T-helper 2 cell treated with Interferon-gamma antibody and Interleukin-4, amounts not matched to agents 5 μg/mL and 100 μg/mL, for 36 hours (primary cell): ENCODE results near the gene AARSD1.
A peak's percentile ranks its signal among the peaks of the same experiment; 100 is the strongest.
"Not testable (repeated sequence)": the region's sequence is repeated elsewhere in the genome, so short reads cannot be mapped to it uniquely, and the experiment has no call there.

Source experiments
- DNase-seq: peaks from one replicate; pipeline ENCODE4 v3.0.0; 2021; ENCODE audit warnings: low spot score
- H3K27ac Mint-ChIP-seq: one replicate; pipeline ENCODE4 v1.8.0; 2021; ENCODE audit warnings: mild to moderate bottlenecking, mixed read lengths
- H3K27me3 Mint-ChIP-seq: one replicate; pipeline ENCODE4 v1.8.0; 2021; ENCODE audit warnings: low read depth, mixed read lengths
- H3K36me3 Mint-ChIP-seq: one replicate; pipeline ENCODE4 v1.8.0; 2021; ENCODE audit warnings: low read depth, mixed read lengths
- H3K4me1 Mint-ChIP-seq: one replicate; pipeline ENCODE4 v1.8.0; 2021; ENCODE audit warnings: low read depth, mixed read lengths
- H3K4me3 Mint-ChIP-seq: one replicate; pipeline ENCODE4 v1.8.0; 2022; ENCODE audit warnings: mild to moderate bottlenecking, moderate library complexity, mixed read lengths
- H3K9me3 Mint-ChIP-seq: one replicate; pipeline ENCODE4 v1.8.0; 2021; ENCODE audit warnings: mixed read lengths

AARSD1 gene, protein sequence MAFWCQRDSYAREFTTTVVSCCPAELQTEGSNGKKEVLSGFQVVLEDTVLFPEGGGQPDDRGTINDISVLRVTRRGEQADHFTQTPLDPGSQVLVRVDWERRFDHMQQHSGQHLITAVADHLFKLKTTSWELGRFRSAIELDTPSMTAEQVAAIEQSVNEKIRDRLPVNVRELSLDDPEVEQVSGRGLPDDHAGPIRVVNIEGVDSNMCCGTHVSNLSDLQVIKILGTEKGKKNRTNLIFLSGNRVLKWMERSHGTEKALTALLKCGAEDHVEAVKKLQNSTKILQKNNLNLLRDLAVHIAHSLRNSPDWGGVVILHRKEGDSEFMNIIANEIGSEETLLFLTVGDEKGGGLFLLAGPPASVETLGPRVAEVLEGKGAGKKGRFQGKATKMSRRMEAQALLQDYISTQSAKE

DNA sequence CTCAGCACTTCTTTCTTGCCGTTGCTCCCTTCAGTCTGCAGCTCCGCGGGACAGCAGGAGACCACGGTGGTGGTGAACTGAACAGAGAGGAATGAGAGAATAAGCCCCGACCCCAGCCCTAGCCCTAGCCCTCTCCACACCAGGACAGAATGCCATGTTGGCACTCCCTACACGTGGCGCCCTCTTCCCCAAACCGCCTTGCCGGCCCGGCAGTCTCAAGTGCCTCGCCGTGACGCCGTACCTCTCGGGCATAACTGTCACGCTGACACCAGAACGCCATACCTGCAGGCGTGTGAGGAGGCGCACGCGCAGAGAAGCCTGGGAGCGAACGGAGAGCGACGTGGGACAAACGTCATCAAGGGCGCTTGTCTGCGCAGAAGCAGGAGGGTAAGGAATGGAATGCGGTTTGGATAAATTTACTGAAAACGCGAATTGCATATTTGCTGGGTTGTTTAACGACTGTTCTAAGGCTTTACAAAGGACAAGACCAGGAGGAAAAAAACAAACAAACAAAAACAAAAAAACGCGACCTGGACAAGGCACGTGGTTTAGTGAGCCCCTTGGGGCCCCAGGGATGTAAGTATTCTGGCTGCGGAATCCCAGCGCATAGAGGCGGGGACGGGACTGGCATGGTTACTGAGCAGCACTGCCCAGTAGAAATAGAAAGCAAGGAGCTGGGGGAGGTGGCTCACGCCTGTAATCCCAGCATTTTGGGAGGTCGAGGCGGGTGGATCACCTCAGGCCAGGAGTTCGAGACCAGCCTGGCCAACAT, at the start of gene AARSD1:
Gene AARSD1, minus strand, starts transcription at position 294 of the 772 bp plus-strand sequence. Its CDS starts 14 bp downstream, at position 280.
- peaks cover 29% of the 10 kb centered on the region for H3K36me3 Mint-ChIP-seq
- peak within 1 kb of the TSS; percentile 99 for H3K4me3 Mint-ChIP-seq
- peak within 1 kb of the TSS; percentile 98 for H3K27ac Mint-ChIP-seq
- peak; percentile 92 for DNase-seq
- peaks cover 2% of the 10 kb centered on the region for H3K27me3 Mint-ChIP-seq
- H3K9me3 Mint-ChIP-seq: no peaks in the 10 kb centered on the region
- H3K4me1 Mint-ChIP-seq: peaks cover 10% of the 10 kb centered on the region

DNA sequence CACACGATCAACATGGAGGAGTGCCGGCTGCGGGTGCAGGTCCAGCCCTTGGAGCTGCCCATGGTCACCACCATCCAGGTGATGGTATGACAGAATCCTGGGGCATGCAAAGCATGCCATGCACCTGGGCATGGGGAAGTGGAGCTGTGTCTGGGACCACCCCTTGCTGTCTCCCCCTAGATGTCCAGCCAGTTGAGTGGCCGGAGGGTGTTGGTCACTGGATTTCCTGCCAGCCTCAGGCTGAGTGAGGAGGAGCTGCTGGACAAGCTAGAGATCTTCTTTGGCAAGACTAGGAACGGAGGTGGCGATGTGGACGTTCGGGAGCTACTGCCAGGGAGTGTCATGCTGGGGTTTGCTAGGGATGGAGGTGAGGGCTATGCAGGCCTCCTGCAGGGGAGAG, 49.0 kb upstream of the AARSD1 start:
- Mint-ChIP-seq H3K27me3 (no peaks in the 10 kb centered on the region), H3K4me1 (peaks cover 9% of the 10 kb centered on the region), H3K9me3 (no peaks in the 10 kb centered on the region), H3K4me3 (no peak overlapping the region), H3K36me3 (peaks cover 33% of the 10 kb centered on the region), H3K27ac (no peak overlapping the region)
- DNase-seq: no peak

DNA sequence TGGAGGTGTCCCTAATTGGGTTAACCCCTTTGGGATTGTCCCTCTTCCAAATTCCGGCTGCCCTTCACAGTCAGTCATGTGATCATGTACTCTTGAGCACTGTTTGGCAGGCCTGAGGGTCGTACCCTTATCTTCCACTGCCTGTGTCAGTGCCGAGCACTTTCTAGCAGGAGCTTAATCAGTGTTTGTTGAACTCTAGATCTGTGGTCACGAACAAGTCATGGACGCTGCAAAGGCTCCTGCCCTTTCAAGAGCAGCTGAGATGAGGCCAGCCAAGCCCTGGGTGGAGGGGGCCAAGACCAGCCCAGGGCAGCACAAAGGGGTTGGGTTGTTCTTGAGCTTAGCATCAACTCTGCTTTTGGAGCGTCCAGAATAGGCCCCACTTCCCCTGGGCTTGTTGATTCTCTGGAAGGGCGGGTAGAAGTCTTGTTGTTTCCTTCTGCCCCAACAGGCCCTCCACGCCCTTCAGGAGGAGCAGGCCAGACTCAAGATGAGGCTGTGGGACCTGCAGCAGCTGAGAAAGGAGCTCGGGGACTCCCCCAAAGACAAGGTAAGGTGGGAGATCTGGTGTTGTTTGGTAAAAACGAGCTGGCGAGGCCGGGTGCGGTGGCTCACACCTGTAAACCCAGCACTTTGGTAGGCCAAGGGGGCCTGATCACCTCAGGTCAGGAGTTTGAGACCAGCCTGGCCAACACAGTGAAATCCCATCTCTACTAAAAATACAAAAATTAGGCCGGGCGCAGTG, 47.6 kb upstream of the AARSD1 start:
- Mint-ChIP-seq H3K27me3 (no peaks in the 10 kb centered on the region), H3K4me1 (peaks cover 13% of the 10 kb centered on the region), H3K9me3 (no peaks in the 10 kb centered on the region), H3K4me3 (no peak overlapping the region), H3K27ac (no peak overlapping the region), H3K36me3 (peaks cover 33% of the 10 kb centered on the region)
- DNase-seq: no peak

DNA sequence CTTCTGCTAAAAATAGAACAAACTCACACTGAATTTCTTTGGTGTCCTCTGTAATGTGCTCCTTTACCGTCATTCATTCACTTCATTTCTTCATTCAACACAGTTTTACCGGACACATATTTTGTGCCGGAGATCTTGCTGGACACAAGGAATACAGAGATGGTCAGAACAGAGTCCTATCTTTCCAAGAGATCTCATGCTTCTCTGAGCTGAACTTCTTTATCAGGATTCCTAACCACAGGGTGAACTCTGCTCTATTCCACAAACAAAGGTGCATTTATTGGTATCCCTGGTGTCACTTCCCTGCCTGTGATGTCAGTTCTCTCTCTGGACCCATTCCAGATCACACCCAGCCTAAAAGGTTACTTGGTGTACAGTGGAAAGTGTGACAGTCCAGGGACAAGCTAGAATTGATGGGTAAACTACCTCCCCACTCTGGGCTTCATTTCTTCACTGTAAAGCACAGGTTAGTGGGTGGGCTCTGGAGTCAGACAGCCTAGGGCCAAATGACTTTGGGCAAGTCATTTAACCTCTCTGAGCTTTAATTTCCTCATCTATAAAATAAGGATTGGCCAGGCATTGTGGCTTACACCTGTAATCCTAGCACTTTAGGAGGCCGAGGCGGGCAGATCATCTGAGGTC, 46.5 kb upstream of the AARSD1 start:
- H3K9me3 Mint-ChIP-seq: no peaks in the 10 kb centered on the region
- H3K27me3 Mint-ChIP-seq: no peaks in the 10 kb centered on the region
- H3K4me1 Mint-ChIP-seq: peaks cover 19% of the 10 kb centered on the region
- H3K27ac Mint-ChIP-seq: peak overlapping the region; percentile 7
- no peak overlapping the region for H3K4me3 Mint-ChIP-seq
- peaks cover 39% of the 10 kb centered on the region for H3K36me3 Mint-ChIP-seq
- DNase-seq: no peak

DNA sequence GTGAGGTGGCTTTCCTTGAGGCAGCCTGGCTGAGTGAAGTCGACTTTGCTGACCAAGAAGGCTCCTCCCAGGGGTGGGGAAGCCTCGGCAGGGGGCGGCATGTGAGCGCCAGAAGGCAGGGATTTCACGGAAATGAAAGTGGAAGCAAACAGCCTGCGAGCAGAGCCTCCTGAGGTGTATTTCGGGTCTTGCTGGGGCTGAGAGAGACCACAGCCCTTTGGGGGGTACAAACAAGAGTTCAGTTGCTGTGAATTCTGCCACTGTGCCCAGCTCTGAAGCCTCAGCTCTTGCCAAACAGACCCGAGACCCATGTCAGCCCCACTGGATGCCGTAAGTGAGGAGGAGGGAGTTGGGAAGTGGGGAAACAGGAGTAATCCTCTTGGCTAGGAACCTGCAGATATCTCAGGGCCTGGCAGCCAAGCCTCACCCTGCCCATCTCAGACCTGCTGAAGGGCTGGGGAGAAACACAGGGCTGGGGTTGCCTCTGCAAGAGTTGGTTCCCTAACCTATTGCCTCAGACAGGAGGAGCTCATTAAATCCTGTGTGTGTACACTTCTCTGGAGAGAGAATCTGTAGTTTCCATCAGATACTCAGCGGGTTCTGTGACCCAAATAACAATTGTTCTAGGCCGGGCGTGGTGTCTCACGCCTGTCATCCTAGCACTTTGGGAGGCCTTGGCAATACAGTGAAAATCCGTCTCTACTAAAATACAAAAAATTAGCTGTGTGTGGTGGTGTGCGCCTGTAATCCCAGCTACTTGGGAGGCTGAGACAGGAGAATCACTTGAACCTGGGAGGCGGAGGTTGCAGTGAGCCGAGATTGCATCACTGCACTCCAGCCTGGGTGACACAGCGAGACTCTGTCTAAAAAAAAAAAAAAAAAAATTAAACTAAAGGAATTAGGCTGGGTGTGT, 42.6 kb upstream of the AARSD1 start, which contains the start of gene IFI35:
Gene IFI35, plus strand, starts transcription at position 146 of the 913 bp plus-strand sequence. Its CDS starts 164 bp downstream, at position 310.
- peaks cover 34% of the 10 kb centered on the region for H3K36me3 Mint-ChIP-seq
- peaks cover 17% of the 10 kb centered on the region for H3K4me1 Mint-ChIP-seq
- no peaks in the 10 kb centered on the region for H3K27me3 Mint-ChIP-seq

DNA sequence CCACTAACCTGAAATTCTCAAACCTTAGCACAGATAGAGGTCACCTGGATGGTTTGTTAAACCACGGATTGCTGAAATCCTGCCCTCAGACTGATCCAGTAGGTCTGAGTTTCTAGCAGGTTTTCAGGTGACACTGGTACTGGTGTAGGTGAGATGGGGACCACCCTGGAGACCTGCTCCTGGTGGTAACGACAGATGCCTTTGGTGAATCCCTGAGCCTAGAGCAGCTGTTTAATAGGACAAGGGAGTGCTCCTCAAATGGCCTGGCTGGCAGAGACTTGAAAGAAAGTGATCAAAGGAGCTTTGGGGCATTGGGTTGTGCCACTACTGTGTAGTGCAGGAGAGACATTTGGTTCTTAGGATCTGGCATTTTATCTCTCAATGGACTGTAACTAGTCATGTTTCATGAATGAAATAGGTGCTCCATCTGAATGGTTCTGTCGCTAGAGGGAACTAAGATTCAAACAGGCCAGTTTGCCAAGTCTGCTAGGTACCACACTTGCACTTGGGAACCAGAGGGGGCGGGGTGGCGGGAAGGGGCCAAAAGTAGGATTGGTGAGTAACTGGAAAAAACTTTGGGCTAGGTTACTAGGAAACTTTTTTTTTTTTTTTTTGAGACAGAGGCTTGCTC, 39.4 kb upstream of the AARSD1 start:
- no peak overlapping the region for H3K27ac Mint-ChIP-seq

More for the DNA sequence above, 42.6 kb upstream of the AARSD1 start, which contains the start of gene IFI35:
- peak; percentile 86 for DNase-seq
- Mint-ChIP-seq H3K4me3 (peak within 1 kb of the TSS; percentile 100), H3K9me3 (no peaks in the 10 kb centered on the region), H3K27ac (peak within 1 kb of the TSS; percentile 100)

DNA sequence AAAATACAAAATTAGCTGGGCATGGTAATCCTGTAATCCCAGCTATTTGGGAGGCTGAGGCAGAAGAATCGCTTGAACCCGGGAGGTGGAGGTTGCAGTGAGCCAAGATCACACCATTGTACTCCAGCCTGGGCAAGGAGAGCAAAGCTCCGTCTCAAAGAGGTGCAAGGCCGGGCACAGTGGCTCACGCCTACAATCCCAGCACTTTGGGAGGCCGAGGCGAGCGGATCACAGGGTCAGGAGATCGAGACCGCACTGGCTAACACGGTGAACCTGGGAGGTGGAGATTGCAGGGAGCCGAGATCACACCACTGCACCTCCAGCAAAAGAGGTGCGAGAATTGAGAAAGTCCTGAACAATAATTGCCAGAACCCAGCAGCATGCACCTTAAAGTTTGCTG, 36.6 kb upstream of the AARSD1 start:
- not testable (repeated sequence) for H3K4me3 Mint-ChIP-seq, DNase-seq, H3K27ac Mint-ChIP-seq, H3K9me3 Mint-ChIP-seq, H3K27me3 Mint-ChIP-seq
- Mint-ChIP-seq H3K36me3 (peaks cover 46% of the 10 kb centered on the region), H3K4me1 (peaks cover 24% of the 10 kb centered on the region)

More for the DNA sequence above, 39.4 kb upstream of the AARSD1 start:
- Mint-ChIP-seq H3K4me3 (no peak overlapping the region), H3K36me3 (peaks cover 50% of the 10 kb centered on the region), H3K9me3 (no peaks in the 10 kb centered on the region), H3K4me1 (peaks cover 21% of the 10 kb centered on the region), H3K27me3 (no peaks in the 10 kb centered on the region)
- DNase-seq: no peak

DNA sequence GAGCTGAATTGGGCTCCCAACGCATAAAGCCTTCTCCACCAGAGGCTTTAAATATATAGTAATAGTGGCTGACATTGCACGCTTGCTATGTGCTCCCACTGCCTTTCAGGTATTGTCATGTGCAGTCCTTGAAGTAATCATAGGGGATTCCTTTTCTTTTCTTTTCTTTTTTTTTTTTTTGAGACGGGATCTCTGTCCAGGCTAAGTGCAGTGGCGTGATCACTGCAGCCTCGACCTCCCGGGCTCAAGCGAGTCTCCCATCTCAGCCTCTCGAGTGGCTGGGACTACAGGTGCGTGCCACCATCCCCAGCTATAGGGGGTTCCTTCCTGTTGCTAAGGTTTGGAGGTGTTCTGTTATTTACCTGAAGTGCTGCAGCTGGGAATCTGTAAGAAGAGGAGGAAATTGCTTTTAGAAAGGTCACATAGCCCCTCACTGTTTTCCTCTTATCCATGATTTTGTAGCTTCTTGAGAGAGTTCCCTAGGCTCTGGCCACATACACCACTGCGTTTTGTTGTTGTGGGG, 34.8 kb upstream of the AARSD1 start:
- peaks cover 24% of the 10 kb centered on the region for H3K4me1 Mint-ChIP-seq
- peak overlapping the region; percentile 99 for H3K27ac Mint-ChIP-seq
- peaks cover 49% of the 10 kb centered on the region for H3K36me3 Mint-ChIP-seq
- H3K9me3 Mint-ChIP-seq: no peaks in the 10 kb centered on the region
- DNase-seq: no peak
- no peaks in the 10 kb centered on the region for H3K27me3 Mint-ChIP-seq
- peak overlapping the region; percentile 96 for H3K4me3 Mint-ChIP-seq

DNA sequence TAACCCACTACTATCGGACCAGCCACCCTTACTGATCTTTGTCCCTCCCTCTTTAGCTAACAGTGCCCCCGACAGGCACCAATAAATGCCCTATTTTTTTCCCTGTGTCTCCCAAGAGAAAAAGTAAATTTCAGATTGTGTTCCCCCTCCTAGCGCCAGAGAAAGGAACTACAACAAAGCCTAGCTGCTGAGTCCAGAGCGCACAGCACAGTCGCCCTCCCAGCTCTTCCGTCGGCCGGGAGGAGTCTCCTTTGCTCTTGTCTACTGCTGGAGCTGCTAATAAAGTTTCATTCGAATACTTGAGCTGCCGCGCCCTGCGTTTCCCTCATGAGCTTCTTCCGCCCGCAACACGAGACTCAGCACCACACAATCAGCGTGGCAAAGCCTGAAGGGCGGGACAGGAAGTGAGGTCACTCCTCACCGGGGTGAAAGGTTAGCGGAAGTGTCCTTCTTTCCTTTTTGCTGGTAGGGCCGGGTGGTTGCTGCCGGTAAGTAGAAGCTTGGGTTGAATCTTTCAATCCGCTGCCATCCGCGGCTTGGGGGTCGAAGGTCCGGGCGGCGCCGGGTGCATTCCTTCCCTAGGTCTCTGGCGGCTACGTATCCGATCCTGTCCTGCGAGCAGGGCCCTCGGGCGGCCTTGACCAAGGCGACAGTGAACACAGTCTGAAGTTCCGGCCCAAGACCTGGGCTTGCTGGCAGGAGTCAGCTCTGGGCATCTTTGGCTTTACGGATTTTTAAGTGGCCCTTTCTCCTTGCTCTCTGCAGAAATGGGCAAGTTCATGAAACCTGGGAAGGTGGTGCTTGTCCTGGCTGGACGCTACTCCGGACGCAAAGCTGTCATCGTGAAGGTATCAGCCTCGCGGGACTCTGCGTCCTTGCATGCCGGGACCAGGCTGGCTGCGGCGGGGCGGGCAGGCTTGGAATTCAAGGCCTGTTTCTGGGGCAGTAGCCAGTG, 34.0 kb upstream of the AARSD1 start, which contains the start of gene RPL27:
Gene RPL27, plus strand, starts transcription at position 436 of the 955 bp plus-strand sequence. Its CDS starts 332 bp downstream, at position 768.
- peak within 1 kb of the TSS; percentile 96 for H3K4me3 Mint-ChIP-seq
- H3K9me3 Mint-ChIP-seq: no peaks in the 10 kb centered on the region
- no peaks in the 10 kb centered on the region for H3K27me3 Mint-ChIP-seq
- peaks cover 24% of the 10 kb centered on the region for H3K4me1 Mint-ChIP-seq
- H3K27ac Mint-ChIP-seq: peak within 1 kb of the TSS; percentile 99
- peaks cover 47% of the 10 kb centered on the region for H3K36me3 Mint-ChIP-seq
- DNase-seq: peak; percentile 97

DNA sequence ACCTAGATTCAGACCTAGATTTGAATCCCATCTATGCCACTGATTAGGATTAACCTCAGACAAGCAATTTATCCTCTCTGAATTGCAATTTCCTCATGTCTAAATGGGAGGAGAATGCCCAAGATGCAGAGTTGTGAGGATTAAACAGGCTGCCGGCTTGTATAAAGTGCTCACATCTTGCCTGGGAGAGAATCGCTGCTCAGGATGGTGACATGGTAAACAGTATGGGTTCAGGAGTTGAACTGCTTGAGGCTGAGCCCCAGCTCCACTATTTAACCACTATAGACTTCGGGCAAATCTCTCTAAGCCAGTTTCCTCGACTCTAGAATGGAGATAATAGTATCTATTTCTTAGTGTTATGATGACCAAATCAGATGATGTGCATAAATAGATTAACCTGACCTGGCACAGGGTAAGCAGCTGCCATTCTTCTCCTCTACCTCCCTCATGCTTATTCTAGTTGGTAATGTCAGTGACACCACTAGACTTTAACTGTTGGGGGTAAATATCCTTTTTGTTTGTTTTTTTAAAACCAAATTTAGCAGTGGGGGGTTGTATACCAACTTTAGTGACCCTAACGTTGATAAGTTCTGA, 33.2 kb upstream of the AARSD1 start:
- no peak for DNase-seq
- Mint-ChIP-seq H3K27ac (peak overlapping the region; percentile 99), H3K36me3 (peaks cover 43% of the 10 kb centered on the region), H3K4me3 (peak overlapping the region; percentile 96), H3K4me1 (peaks cover 24% of the 10 kb centered on the region), H3K9me3 (no peaks in the 10 kb centered on the region), H3K27me3 (no peaks in the 10 kb centered on the region)

DNA sequence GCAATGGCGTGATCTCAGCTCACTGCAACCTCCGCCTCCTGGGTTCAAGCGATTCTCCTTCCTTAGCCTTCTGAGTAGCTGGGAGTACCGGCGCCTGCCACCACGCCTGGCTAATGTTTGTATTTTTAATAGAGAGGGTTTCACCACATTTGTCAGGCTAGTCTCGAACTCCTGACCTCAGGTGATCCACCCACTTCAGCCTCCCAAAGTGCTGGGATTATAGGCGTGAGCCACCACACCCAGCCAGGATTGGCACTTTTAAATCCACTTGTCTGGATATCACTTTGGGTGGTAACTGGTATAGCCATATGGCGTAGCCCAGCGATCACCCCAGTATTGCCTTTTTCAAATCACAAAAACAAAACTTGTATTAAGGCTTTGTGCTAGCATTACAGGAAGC, 29.7 kb upstream of the AARSD1 start:
- not testable (repeated sequence) for H3K27ac Mint-ChIP-seq, H3K9me3 Mint-ChIP-seq, DNase-seq, H3K27me3 Mint-ChIP-seq, H3K4me3 Mint-ChIP-seq
- Mint-ChIP-seq H3K36me3 (peaks cover 37% of the 10 kb centered on the region), H3K4me1 (peaks cover 12% of the 10 kb centered on the region)
